AG08396 (cell line): Measurements from ENCODE around the gene PDC.
"Not testable (repeated sequence)": the region's sequence is repeated elsewhere in the genome, so short reads cannot be mapped to it uniquely, and the experiment has no call there.

ENCODE experiments used
- DNase-seq: peaks from one replicate; pipeline ENCODE4 v3.0.0; 2012; ENCODE audit warnings: low spot score, mixed read lengths

PDC gene

GRCh38 chr1:186465946-186466345 lies 5.0 kb upstream of the PDC start:
- DNase-seq: no peak

DNA sequence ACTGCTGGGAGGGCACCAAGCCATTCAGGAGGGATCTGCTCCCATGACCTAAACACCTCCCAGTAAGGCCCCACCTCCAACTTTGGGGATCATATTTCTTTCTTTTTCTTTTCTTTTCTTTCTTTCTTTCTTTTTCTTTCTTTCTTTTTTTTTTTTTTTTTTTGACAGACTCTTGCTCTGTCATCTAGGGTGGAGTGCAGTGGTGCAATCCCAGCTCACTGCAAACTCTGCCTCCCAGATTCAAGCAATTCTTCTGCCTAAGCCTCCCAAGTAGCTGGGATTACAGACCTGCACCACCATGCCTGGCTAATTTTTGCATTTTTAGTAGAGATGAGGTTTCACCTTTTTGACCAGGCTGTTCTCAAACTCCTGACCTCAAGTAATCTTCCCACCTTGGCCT lies 4.6 kb upstream of the PDC start:
- DNase-seq: not testable (repeated sequence)

GRCh38 chr1:186463926-186464325 lies 3.0 kb upstream of the PDC start:
- DNase-seq: no peak

DNA sequence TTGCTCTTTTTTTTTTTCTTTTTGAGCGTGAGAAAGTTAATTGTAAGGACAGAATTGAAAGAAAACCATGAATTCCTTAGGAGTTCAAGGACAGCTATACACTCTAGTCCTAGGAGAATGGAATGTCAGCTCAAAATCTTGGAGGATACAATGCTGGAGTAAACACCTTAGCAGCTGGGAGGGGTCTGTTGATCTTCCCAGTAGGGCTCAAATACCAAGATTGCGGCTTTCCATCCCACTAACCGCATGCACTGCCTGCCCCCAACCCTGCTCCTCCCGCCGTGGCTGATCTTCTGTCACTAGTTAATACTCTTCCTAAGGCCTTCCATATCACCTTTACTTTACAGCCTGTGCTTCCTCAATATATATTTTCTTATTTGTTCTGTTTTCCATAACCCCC lies 2.6 kb upstream of the PDC start:
- DNase-seq: no peak

GRCh38 chr1:186459161-186459560 lies 1.8 kb downstream of the PDC start:
- not testable (repeated sequence) for DNase-seq

DNA sequence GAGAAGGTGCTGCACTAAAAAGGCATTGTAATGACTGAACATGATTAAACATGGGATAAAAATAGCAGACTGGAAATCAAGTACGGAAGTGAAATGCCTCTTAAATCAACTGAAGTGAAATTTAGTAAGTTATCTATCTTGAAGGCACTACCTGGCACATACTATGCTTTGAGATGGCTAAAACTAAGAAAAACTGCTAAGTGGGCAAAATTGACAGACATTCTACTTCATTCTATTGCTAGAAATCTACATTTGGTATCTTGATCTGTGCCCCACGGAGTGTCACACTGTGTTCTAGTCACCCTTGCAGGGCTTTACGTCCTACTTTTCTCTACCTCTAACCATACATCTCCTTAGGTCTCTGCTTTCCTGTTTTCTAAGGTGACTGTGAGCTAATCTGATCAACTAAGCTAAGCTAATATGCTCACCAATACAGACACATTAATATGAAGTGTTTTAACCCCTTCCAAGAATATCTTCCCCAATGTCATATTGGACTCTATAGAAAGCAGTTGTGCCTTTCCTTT lies 4.1 kb downstream of the PDC start:
- DNase-seq: no peak

DNA sequence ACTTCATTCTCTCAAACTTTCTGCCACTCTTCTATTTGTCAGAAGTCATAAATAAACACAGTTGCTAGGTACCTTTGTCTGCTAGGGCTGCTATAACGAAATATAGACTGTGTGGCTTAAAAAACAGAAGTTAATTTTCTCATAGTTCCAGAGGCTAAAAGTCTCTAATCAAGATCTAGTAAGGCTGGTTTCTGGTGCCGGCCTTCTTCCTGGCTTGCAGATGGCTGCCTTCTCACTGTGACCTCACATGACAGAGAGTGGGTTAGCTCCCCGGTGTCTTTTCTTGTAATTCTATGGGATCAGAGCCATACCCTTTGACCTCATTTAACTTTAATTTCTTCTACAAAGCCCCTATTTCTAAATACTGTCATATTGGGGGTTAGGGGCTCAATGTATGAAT lies 5.9 kb downstream of the PDC start:
- DNase-seq: no peak

DNA sequence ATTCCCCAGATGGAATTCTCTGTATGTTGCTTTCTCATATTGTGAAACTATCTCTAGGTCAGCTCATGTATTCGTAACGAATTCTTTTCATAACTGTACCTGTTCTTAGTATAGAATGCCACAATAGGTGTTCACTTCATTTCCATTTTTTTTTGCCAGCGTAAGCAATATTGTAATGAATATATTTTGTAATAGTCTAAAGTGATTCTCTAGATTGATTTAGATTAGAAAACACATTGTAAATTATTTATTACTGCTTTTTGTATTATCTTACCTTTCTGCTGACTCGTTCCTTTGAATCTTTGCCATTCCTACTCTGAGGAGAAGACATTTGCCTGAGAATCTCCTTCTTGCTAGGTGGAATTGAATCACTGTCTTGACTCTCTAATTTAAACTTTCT lies 14.8 kb downstream of the PDC start:
- DNase-seq: no peak

GRCh38 chr1:186443638-186444037 lies 17.3 kb downstream of the PDC start:
- DNase-seq: no peak

- no peak for DNase-seq
Observed at GRCh38 chr1:186442651-186443375, 18.1 kb downstream of the PDC start.

DNA sequence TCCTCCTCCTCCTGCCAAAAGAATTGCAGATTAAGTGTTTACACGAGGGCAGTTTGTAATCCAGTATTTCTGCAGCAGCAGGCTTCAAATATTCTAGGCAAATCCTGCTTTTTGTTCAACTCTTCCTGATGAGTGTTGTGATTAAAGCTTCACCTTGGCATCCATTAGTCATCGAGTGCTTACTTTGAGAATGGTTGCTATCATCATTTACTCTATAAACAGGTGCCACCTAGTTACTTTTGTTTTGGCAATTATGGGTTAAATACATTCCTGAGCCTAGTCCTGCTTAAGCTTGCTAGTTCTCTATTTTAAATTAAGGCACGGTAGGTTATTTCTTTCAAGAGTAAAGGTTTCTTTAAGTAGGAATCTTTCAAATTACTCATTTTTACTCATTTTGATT lies 20.3 kb downstream of the PDC start:
- no peak for DNase-seq

DNA sequence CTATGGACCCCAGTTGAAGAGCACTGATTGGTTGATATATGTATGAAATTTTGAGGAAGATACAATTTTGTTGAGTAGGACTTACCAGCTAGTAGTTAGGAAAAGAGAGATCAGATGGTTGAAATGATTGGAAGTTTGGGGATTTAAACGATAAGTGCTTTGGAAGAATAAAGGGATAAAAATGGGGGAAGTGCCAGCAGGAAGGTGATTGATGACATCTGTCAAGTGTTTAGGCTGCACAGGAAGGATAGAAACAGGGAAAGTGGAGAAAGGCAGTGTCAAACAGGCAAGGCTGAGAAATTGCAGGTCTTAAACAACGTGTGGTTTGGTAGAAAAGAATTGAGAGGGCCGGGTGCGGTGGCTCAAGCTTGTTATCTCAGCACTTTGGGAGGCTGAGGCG lies 22.3 kb downstream of the PDC start:
- DNase-seq: no peak

- DNase-seq: no peak
Observed at GRCh38 chr1:186435336-186435735, 25.6 kb downstream of the PDC start.

GRCh38 chr1:186429017-186429416 lies 31.9 kb downstream of the PDC start:
- DNase-seq: no peak

GRCh38 chr1:186426118-186426517 lies 34.8 kb downstream of the PDC start:
- no peak for DNase-seq

DNA sequence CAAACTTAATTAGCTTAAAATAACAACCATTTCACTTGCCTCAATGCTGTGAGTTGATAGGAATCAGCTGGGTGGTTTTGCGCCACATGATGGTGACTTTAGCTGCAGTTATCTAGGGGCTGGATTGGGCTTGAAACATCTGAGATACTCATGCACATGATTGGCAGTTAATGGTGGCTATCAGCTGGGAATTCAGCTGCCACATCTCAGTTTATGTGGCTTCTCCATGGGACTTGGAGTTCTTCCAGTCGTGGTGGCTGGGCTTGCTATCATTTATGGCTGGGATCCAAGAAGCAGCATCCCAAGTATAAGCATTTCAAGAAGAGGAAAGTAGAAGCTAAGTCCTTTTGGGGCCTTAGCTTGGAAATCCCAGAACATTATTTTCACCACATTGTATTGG lies 36.4 kb downstream of the PDC start:
- DNase-seq: no peak

- DNase-seq: no peak
Observed at GRCh38 chr1:186421446-186421845, 39.5 kb downstream of the PDC start.

- DNase-seq: no peak
Observed at GRCh38 chr1:186420923-186421322, 40.0 kb downstream of the PDC start.

GRCh38 chr1:186420311-186420710 lies 40.6 kb downstream of the PDC start:
- DNase-seq: no peak

DNA sequence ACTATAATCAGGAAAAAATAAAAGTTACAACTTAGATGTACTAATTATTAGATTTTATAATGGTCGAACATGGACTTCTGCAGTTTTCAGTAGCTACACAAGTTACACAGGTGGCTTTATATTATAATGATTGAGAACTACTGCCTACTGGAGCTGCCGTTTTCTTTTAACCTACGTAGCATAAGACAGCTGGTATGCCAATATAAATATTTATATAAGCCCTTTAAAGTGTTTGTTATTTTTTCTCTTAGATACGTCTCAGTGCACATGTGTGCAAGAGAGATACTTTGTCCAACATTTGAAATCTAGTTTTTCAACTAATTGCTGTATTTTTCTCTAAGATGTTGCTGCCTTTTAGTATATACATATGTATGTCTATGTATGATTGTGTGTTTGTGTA lies 42.4 kb downstream of the PDC start:
- no peak for DNase-seq

DNA sequence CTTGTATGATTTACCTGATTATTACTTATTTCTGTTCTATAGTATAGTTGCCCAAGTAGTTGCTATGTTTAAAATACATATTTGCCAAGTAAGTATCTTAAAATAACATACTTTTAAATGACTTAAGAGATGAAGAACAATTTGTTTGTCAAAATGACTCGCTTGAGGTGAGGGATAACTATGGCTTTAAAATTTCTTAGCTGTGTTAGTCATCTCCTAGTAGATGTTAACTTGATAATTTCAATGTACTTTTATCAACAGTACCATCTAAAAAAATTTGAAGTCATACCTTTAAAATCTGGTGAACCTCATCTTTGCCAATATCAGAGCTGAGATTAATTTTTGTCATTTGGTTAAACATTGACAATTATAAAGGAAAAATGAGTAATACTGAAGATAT lies 47.6 kb downstream of the PDC start:
- no peak for DNase-seq

DNA sequence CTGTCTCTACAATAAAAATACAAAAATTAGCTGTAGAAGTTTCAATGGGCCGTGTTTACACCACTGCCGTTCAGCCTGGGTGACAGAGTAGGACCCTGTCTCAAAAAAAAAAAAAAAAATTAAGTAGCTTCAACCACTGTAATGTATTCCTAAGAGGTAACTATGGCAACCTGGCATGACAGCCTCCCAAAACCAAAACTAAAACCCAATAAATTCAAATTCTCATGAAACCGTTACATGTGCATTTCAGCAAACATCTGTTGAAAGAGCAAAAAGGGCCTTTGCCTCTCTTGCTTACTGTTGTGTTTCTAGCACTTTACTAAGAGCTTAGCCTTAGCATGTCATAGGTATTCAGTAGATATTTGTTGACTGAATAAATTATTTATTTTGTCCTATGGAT lies 51.8 kb downstream of the PDC start:
- no peak for DNase-seq

GRCh38 chr1:186404454-186405051 lies 56.4 kb downstream of the PDC start:
- peak; percentile 34 for DNase-seq

DNA sequence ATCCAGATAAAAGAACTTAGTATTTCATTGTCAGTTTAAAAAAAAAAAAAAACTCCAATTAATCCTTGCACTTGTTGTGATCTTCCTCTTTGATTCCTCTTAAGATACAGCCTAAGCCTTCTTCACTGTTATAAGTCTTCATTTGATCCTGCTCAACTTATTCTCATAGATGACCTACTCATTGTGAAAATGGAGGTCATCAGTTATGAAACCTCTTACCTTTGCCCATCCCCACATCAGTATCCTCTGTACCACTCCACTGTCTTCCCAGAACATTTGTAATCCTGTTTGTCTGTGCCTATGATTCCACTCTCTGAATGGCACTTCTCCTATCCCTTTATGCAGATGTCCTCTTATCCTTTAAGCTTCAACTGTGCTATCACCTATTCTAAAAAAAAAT lies 57.3 kb downstream of the PDC start:
- no peak for DNase-seq
